Hypothalamus (tissue), 51 donors: Measurements from ENCODE around the gene UNC13D.
A peak's percentile ranks its signal among the peaks of the same experiment; 100 is the strongest.
"Not testable (repeated sequence)": the region's sequence is repeated elsewhere in the genome, so short reads cannot be mapped to it uniquely, and the experiment has no call there.

Source experiments
- DNase-seq, 51 donors: peaks; one replicate each; lab custom pipeline; 2025; lab: John Stamatoyannopoulos, UW

The UNC13D gene

DNA sequence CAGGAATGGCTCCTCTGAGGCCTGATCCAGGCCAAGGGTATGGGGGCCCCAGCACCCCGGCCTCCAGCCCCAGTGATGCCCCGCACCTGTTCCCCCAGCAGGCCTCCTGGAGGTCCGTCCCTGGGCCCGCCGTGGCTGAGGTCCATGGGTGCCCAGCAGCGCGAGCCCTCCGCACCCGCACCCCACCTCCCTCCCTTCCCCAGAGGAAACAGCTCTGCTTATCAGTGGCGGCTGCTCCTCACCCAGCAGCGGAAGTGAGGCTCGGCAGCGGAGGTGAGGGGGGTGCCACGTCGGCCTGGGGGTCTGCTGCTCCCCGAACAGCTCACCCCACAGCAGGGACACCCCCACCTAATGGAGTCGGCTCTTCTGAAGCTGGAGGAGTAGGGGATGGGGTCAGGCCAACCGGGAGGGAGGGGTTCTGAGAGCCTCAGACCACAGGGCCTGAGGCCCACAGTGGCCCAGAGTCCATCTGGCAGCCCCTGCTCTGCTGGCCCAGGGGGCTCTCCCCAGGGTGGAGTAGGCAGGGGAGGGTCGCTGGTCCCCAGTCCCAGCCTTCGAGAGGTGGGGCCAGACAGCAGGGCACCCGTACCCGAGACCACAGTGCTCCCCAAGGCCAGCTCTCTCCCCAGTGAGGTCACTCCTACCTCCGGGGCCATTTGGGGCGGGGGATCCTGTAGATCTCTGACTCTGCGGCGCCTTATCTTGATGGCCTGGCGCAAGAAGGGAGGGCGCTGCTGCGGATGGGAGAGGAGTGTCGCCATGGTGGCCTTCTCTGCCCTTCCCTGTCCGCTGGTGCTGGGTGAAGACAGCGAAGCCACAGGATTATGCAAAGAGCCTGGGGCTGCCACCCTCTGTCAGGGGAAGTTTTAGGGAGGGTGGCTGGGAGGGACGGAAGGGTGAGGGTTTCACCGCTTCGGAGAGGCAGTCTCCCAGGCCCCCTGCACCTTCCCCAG, at the start of gene UNC13D:
Gene UNC13D (minus strand): TSS at position 828 of the 953 bp plus-strand sequence. CDS start 67 bp downstream, at position 761.
- no peak for DNase-seq

GRCh38 chr17:75893305-75894048, 49.3 kb upstream of the UNC13D start:
- no peak for DNase-seq

DNA sequence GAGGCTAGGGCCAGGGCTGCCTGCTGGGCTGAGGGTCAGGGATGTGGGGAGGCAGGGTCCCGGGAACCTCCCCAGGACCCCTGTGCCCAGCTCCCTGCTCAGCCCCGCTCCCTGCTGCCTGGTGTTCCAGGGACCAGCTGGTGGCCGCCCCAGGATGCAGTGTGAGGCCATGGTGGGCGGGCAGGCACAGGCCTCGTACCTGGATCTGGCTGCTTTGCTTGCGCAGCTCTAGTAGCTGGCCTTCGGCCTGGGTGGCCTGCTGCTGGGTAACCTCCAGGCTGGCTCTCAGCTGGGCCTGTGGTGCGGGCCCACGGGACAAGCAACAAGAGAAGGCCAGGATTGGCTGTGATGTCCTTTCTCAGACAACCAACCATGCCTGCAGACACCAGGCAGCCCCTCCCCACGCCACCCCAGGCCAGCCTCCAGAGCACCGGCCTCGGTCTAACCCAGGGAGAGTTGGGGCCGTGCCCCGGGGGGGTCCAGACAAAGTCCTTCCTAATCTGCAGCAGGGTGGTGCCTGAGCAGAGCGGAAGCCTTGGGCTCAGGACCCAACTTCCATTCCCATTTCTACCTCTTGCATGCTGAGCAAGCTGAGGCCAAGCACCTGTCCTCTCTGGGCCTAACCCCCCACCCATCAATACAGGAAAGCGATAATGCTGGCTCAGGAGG, 48.5 kb upstream of the UNC13D start:
- peak in 22 of 51 donors; percentile 18 to 81 (median 50) for DNase-seq

DNA sequence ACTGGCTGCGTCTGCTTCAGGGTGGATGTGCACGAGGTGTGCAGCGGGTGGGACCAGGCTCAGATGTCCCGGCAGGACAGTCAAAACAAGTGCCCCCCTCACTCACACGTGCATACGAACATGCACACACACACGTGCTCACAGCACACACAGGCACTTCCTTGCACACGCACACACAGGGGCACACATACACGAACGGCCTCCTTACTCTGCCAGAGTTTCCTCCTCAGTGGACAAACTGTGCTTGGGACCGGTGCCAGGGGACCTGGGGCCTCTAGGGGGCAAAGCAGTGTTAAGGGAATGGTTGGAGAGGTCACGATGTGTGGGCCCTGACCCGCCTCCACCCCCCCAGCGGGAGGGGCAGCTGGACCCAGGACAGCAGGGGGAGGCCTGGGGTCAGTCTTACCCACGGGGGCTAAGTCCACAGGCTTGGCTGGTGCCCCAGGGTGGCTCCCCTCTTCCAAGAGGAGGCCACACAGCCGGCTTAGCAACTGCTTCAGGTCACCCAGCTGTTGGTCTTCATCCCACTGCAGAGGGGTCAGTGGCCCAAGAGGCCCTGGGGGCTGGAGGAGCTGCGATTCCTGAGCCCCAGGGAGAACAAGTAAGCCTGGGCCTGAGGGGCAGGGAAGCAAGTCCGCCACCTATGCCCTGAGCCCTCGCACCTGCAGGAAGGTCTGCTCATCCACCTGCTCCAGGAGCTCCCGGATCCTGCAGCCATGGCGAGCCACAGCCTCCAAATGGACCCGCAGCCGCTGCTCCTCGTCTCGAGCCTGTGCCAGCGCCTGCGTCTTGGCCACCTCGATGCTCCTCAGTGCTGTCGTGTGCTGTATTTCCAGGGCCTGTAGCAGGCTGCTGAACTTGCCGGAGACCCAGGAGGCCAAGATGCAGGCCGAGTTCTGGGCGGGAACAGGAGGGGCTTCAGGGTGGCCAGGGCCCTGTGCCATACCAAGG, 47.7 kb upstream of the UNC13D start:
- no peak for DNase-seq

DNA sequence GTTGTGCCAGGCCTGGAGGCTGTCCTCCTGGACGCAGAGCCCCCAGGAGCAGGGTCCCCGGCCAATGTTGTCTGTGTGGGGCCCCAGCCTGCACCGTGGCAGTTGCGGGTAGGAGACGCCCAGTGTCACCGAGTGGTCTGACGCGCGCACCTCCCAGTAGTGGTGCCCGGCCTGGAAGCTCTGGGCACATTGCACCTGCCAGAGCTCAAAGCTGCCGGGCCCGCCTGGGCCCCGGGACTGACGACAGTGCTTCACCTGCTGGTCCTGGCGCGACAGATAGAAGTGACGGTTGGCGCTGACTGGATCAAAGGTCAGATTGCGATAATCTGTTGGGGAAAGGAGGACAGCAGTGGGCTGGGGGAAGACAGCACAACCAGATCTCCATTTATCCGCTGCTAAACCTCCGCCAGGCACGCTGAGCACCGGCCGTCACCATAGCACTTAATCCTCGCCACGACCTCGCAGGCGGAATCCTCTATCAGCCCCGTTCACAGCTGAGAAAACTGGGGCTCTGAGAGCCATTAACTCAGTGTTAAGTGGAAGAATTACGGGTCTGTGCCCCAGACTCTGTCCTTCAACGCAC, 46.9 kb upstream of the UNC13D start:
- no peak for DNase-seq

- DNase-seq, result no peak
Observed at GRCh38 chr17:75889454-75889853, 45.2 kb upstream of the UNC13D start.

DNA sequence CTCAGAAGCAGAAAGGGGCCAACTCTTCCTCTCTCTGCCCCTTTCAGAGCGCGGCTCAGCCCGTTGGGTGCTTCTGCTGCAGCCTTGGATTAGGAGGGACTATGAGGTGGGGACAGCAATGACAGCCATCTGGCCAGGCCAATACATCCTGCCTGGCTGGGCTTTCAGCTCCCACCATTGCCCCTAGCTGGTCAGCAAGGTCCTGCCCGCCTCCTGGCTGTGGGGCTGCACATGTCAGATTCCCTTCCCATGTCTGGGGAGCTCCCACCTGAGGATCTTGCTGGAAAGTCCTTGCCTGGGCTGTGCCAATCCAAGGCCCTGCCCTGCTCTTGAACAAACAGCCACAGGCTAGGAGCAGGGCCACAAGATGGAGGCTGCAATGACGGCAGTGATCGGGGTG, 44.3 kb upstream of the UNC13D start:
- DNase-seq, result no peak

- not testable (repeated sequence) for DNase-seq
Observed at GRCh38 chr17:75885860-75886259, 41.7 kb upstream of the UNC13D start.

DNA sequence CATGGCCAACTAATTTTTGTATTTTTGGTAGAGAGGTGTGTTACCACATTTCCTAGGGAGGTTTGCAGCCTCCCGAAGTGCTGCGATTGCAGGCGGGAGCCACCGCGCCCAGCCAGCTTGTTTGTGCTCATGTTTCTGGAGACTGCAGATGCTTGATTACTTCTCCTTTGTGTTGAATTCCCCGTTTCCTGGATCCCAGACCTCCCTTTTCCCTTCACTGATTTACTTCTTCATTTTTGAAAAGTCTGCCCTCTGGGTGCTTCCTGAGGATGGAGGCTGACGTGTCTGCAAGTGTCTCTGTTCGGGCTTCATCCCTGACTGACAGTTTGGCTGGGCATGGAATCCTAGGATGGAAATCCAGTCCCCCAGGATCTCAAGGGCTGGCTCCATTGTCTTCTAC, 41.2 kb upstream of the UNC13D start:
- DNase-seq, result no peak

DNA sequence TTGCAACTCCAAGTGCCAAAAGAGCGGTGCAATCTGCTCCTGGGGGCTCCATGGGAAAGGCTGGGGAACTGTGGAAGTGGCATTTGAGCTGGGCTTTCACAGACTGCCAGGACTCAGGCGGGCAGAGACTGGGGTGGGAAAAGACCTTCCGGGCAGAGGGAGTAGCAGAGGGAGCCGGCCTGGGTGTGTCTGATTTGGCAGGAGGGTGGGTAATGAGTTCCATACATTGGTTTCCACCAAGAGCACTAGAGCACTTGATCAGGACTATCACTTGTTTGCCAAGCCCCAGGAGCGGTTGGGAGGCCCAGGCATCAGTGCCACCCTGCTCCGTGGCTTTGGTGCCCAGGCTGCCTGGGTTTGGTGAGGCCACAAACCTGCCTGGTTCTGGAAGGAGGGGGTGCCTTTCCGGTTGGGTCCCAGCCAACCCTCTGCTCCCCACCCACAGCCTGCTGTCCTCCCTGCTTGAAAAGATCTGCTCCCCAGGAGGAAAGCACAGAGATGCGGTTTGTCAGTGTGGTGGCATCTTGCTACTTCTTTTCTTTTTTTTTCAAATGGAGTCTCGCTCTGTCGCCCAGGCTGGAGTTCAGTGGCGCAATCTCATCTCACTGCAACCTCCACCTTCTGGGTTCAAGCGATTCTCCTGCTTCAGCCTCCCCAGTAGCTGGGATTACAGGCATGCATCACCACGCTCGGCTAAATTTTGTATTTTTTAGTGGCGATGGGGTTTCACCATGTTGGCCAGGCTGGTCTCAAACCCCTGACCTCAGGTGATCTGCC, 37.7 kb upstream of the UNC13D start:
- DNase-seq, result no peak

DNA sequence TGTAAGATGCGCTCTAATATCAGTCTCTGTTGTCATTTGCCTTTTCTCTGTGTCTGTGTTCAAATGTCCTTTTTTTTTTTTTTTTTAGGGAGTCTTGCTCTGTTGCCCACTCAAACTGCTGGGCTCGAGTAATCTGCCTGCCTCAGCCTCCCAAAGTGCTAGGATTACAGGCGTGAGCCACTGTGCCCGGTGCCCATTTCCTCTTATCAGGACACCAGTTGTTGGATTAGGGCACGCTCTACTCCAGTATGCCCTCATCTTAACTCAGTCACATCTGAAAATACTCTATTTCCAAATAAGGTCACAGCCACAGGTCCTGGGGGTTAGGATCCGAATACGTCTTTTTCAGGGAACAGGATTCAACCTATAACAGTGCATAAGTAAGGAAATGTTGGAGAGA, 36.1 kb upstream of the UNC13D start:
- DNase-seq, result no peak

- DNase-seq, result peak in 42 of 51 donors; percentile 20 to 81 (median 56)
Observed at GRCh38 chr17:75878174-75878998, 34.2 kb upstream of the UNC13D start, which contains the start of gene TRIM47. Gene TRIM47 (minus strand): TSS chr17:75878581. CDS start chr17:75878548, 33 bp downstream.

DNA sequence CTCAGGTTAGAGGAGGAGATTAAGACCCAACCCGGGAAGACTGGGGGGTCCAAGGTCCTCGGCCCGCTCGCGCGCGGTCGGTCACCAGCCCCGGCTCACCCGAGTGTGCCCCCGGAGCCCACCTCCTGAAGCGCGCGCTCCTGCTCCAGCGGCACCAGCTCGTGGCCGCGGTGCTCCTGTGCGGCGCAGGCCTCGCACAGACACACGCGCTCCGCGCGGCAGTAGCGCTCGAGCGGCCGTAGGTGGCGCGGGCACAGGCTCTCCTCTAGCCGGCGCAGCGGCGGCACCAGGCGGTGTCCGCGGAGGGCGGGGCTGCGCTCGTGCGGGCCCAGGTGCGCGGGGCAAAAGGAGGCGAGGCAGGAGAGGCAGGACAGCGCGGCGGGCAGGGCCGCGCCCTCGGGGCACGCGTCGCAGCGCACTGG, 33.6 kb upstream of the UNC13D start:
- DNase-seq, result peak in 27 of 51 donors; percentile 19 to 74 (median 56)

DNA sequence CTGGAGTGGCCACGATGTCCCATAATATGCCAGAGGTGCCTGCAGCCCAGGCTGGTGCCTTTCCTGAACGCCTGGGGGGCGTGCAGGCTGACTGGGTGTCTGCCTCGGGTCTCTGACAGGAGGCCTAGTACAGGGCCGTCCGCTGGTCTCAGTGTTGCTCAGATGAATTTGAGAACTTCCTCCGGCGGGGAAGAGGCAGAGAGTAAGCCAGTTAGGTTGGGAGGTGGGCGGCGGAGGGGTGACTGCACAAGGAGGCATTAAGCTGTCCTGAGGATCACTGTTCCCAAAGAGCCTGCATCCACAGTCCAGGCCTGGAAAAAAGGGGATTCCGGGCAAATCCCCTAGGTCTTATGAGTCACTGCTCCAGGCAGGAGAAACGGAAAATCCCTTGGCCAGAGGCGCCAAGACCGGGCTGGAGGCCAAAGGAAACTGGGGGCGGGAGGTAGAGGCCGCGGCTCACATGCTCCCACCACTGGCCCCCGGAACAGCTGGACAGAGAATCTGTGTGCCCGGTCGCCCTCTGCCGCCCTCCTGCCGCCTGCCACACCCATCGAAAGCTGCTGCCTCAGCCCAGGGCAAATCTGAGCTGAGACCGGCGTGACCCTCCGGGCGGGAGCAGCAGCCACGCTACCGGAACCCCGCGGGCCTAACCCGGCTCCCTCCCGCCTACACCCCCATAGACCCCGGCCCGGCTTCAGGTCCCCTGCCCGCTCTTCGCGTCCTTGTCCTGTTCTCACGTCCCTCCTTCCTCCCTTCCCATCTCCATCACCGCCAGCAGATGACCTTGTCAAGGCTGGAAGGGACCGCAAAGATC, 32.9 kb upstream of the UNC13D start:
- DNase-seq, result peak in 47 of 51 donors; percentile 38 to 93 (median 79)

DNA sequence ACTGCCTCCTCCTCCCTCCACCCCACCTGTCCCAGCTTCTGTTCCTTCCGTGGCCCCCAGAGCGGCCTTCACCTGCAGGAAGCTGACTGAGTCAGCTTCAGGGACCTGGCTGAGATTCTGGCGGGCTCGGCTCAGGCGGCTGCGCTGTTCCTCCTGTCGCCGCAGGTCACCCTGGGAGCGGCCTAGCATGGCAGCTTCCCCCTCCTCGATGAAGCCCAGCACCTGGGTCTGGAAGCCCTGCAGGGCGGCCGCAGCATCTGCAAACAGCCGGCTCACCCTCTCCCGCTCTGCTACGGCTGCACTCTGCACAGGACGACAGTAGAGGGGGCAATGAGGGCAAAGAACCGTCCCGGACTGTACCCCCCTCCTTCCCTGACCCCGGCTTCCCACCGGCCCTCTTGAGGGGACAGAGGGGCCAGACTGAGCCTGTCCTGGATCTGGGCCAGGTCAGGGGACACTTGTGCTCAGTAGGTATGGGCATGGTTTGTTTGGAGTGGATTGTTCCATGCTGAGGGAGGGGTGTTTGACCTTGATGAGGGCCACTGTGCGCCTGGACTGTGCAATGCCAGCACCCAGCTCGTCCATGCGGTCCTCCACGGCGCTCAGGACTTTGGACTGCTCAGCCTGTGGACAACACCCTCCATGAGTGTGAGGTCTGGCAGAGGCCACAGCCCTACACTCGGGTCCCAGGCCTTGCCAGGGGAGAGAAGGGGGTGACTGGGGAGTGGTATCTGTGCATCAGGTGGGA, 32.2 kb upstream of the UNC13D start:
- DNase-seq, result peak in 3 of 51 donors; percentile 31 to 62 (median 48)

GRCh38 chr17:75875940-75876189, 31.7 kb upstream of the UNC13D start:
- peak in 11 of 51 donors; percentile 32 to 75 (median 59) for DNase-seq
